Mesenchymal stem cell (in vitro differentiated cells and primary cell): Measurements from ENCODE around the gene INPP5F.

Experiments used
- DNase-seq: peaks from one replicate; pipeline ENCODE4 v3.0.0-alpha.2; 2013
- H2AFZ ChIP-seq: one replicate; pipeline ENCODE4 v1.6.1; 2013; ENCODE audit warnings: low read depth, mild to moderate bottlenecking, control low read depth, inconsistent platforms, low read length, moderate library complexity
- H2AK5ac ChIP-seq: 2 replicates; pipeline ENCODE4 v1.6.1; 2013; ENCODE audit warnings: low read length, moderate library complexity, mild to moderate bottlenecking, inconsistent platforms; ENCODE audit not compliant: severe bottlenecking
- H2BK120ac ChIP-seq: one replicate; pipeline ENCODE4 v1.6.1; 2013; ENCODE audit warnings: low read depth, mild to moderate bottlenecking, inconsistent platforms, low read length, moderate library complexity
- H2BK12ac ChIP-seq, 2 experiments: one replicate each; pipeline ENCODE4 v1.6.1; 2013; ENCODE audit warnings: inconsistent platforms in 2 of 2, low read length in 2 of 2, mild to moderate bottlenecking in 2 of 2, moderate library complexity in 2 of 2, control low read depth in 1 of 2
- H2BK15ac ChIP-seq: one replicate; pipeline ENCODE4 v1.6.1; 2013; ENCODE audit warnings: mild to moderate bottlenecking, low read depth, inconsistent platforms; ENCODE audit not compliant: poor library complexity, severe bottlenecking
- H2BK5ac ChIP-seq: 2 replicates; pipeline ENCODE4 v1.6.1; 2013; ENCODE audit warnings: low read depth, mild to moderate bottlenecking, low read length, control low read depth, inconsistent platforms; ENCODE audit not compliant: poor library complexity, severe bottlenecking
- H3K14ac ChIP-seq, 2 experiments: one replicate each; pipeline ENCODE4 v1.6.1; 2013; ENCODE audit warnings: inconsistent platforms in 2 of 2, low read length in 2 of 2, control low read depth in 1 of 2, mild to moderate bottlenecking in 1 of 2, moderate library complexity in 1 of 2
- H3K18ac ChIP-seq, 2 experiments: one replicate each; pipeline ENCODE4 v1.6.1; 2013; ENCODE audit warnings: inconsistent platforms in 2 of 2, low read length in 2 of 2, control low read depth in 1 of 2, low read depth in 1 of 2, mild to moderate bottlenecking in 1 of 2
- H3K23ac ChIP-seq, 2 experiments: one replicate each; pipeline ENCODE4 v1.6.1; 2013; ENCODE audit warnings: inconsistent platforms in 2 of 2, low read length in 2 of 2, mild to moderate bottlenecking in 2 of 2, moderate library complexity in 2 of 2, control low read depth in 1 of 2
- H3K27ac ChIP-seq: 2 replicates; pipeline ENCODE4 v1.5.1; 2013; ENCODE audit warnings: mild to moderate bottlenecking, moderate library complexity, low read length, control low read depth, inconsistent platforms; ENCODE audit not compliant: poor library complexity, severe bottlenecking
- H3K27me3 ChIP-seq, 2 experiments: 2 replicates each; pipeline versions ENCODE4 v1.6.1 to v1.7.0; 2013; ENCODE audit warnings: low read length in 2 of 2, mild to moderate bottlenecking in 2 of 2, moderate library complexity in 2 of 2, control low read depth in 1 of 2, inconsistent platforms in 1 of 2; ENCODE audit not compliant: control insufficient read depth in 1 of 2, insufficient read depth in 1 of 2
- H3K36me3 ChIP-seq, 2 experiments: 2 replicates each; pipeline versions ENCODE4 v1.6.1 to v1.7.0; 2013; ENCODE audit warnings: low read length in 2 of 2, control low read depth in 1 of 2, inconsistent platforms in 1 of 2, low read depth in 1 of 2, mild to moderate bottlenecking in 1 of 2; ENCODE audit not compliant: insufficient read depth in 2 of 2, control insufficient read depth in 1 of 2
- H3K4ac ChIP-seq, 2 experiments: one replicate each; pipeline ENCODE4 v1.6.1; 2013; ENCODE audit warnings: inconsistent platforms in 2 of 2, low read length in 2 of 2, mild to moderate bottlenecking in 2 of 2, moderate library complexity in 2 of 2, control low read depth in 1 of 2, low read depth in 1 of 2
- H3K4me1 ChIP-seq: 2 replicates; pipeline ENCODE4 v1.6.1; 2013; ENCODE audit warnings: low read depth, low read length, control low read depth; ENCODE audit not compliant: control insufficient read depth, insufficient read depth
- H3K4me2 ChIP-seq: 2 replicates; pipeline ENCODE4 v1.6.1; 2013; ENCODE audit warnings: low read length, mild to moderate bottlenecking, inconsistent platforms; ENCODE audit not compliant: poor library complexity, severe bottlenecking
- H3K4me3 ChIP-seq, 2 experiments: 2 replicates each; pipeline versions ENCODE4 v1.5.1 to v1.7.0; 2013; ENCODE audit warnings: low read length in 2 of 2, mild to moderate bottlenecking in 2 of 2, control low read depth in 1 of 2, low read depth in 1 of 2; ENCODE audit not compliant: insufficient read depth in 1 of 2
- H3K79me1 ChIP-seq: replicated peaks from 2 replicates; pipeline ENCODE4 v1.6.1; 2013; ENCODE audit warnings: mild to moderate bottlenecking, control low read depth, low read length, inconsistent platforms; ENCODE audit not compliant: poor library complexity, severe bottlenecking
- H3K9ac ChIP-seq: 2 replicates; pipeline ENCODE4 v1.7.0; 2013; ENCODE audit warnings: mild to moderate bottlenecking, low read length, moderate library complexity
- H3K9me3 ChIP-seq: 2 replicates; pipeline ENCODE4 v1.7.0; 2013; ENCODE audit warnings: mild to moderate bottlenecking, low read length; ENCODE audit not compliant: control insufficient read depth
- H4K8ac ChIP-seq: one replicate; pipeline ENCODE4 v1.6.1; 2013; ENCODE audit warnings: inconsistent platforms, mild to moderate bottlenecking, low read length, moderate library complexity
- H4K91ac ChIP-seq: one replicate; pipeline ENCODE4 v1.6.1; 2013; ENCODE audit warnings: mild to moderate bottlenecking, low read length, inconsistent platforms
- WGBS: methylation state at CpG from one replicate; pipeline ENCODE4 v1.1.7; 2013; ENCODE audit warnings: mixed read lengths; 5-methylcytosine and 5-hydroxymethylcytosine counted together

Gene INPP5F

GRCh38 chr10:119860866-119861607 is 135.2 kb downstream of the INPP5F start:
- Histone ChIP-seq H3K36me3 (peaks cover 0 to 26% of the 10 kb centered on the region in 2 experiments), H2BK15ac (no peak overlapping the region), H3K9me3 (no peaks in the 10 kb centered on the region), H3K4me2 (no peak overlapping the region), H2BK5ac (no peak overlapping the region), H3K18ac (no peak overlapping the region), H3K4me1 (peaks cover 1% of the 10 kb centered on the region), H2BK120ac (no peak overlapping the region), H3K27me3 (no peaks in the 10 kb centered on the region), H3K14ac (no peak overlapping the region), H4K91ac (no peak overlapping the region), H2BK12ac (no peak overlapping the region), H2AK5ac (no peak overlapping the region), H3K4ac (no peak overlapping the region), H3K23ac (no peak overlapping the region), H3K27ac (no peak overlapping the region), H3K79me1 (peaks cover 3% of the 10 kb centered on the region), H2AFZ (no peak overlapping the region), H3K4me3 (no peak overlapping the region), H3K9ac (peak overlapping the region; percentile 0), H4K8ac (no peak overlapping the region)
- no peak for DNase-seq
- WGBS: 50% methylated on average over 2 of the region's 7 CpGs

- Histone ChIP-seq H3K27ac (no peak overlapping the region), H3K79me1 (peaks cover 3% of the 10 kb centered on the region), H3K18ac (no peak overlapping the region), H4K8ac (no peak overlapping the region), H2AFZ (no peak overlapping the region), H2AK5ac (no peak overlapping the region), H3K9me3 (no peaks in the 10 kb centered on the region), H2BK5ac (no peak overlapping the region), H2BK15ac (no peak overlapping the region), H3K9ac (no peak overlapping the region), H3K4me3 (no peak overlapping the region), H4K91ac (no peak overlapping the region), H3K23ac (no peak overlapping the region), H3K36me3 (peaks cover 0 to 12% of the 10 kb centered on the region in 2 experiments), H3K27me3 (no peaks in the 10 kb centered on the region), H3K4me2 (no peak overlapping the region), H3K4me1 (peaks cover 1% of the 10 kb centered on the region), H3K4ac (no peak overlapping the region), H3K14ac (no peak overlapping the region), H2BK120ac (no peak overlapping the region), H2BK12ac (no peak overlapping the region)
- no peak for DNase-seq
- no CpG with 5 or more reads among the region's 1 CpG for WGBS
Measured at GRCh38 chr10:119862524-119862923, 136.7 kb downstream of the INPP5F start.

- Histone ChIP-seq H3K36me3 (peaks cover 0 to 3% of the 10 kb centered on the region in 2 experiments), H3K23ac (no peak overlapping the region), H4K91ac (no peak overlapping the region)
Measured at GRCh38 chr10:119863951-119864565, 138.2 kb downstream of the INPP5F start.

GRCh38 chr10:119865699-119866240 is 139.9 kb downstream of the INPP5F start:
- DNase-seq: no peak
- no peak overlapping the region for H2AK5ac ChIP-seq
- WGBS: 91% methylated on average over 6 of the region's 6 CpGs
- H2BK120ac ChIP-seq: no peak overlapping the region
- no peak overlapping the region for H4K91ac ChIP-seq
- H3K4me1 ChIP-seq: peaks cover 1% of the 10 kb centered on the region
- no peak overlapping the region for H3K4ac ChIP-seq
- H3K4me2 ChIP-seq: no peak overlapping the region
- H2BK15ac ChIP-seq: no peak overlapping the region
- H3K9me3 ChIP-seq: no peaks in the 10 kb centered on the region
- H3K18ac ChIP-seq: no peak overlapping the region
- H3K79me1 ChIP-seq: peaks cover 1% of the 10 kb centered on the region
- no peak overlapping the region for H3K4me3 ChIP-seq
- no peak overlapping the region for H3K9ac ChIP-seq
- no peak overlapping the region for H4K8ac ChIP-seq
- no peak overlapping the region for H3K14ac ChIP-seq
- H3K27ac ChIP-seq: no peak overlapping the region
- no peak overlapping the region for H2BK12ac ChIP-seq
- no peaks in the 10 kb centered on the region for H3K27me3 ChIP-seq
- no peak overlapping the region for H2AFZ ChIP-seq
- no peak overlapping the region for H2BK5ac ChIP-seq
- peaks cover 0 to 3% of the 10 kb centered on the region in 2 experiments for H3K36me3 ChIP-seq
- H3K23ac ChIP-seq: no peak overlapping the region

More at GRCh38 chr10:119863951-119864565, 138.2 kb downstream of the INPP5F start:
- Histone ChIP-seq H3K18ac (no peak overlapping the region), H3K4me3 (no peak overlapping the region), H3K27ac (no peak overlapping the region), H3K4ac (no peak overlapping the region), H2AFZ (no peak overlapping the region), H3K79me1 (peaks cover 3% of the 10 kb centered on the region), H2BK12ac (no peak overlapping the region), H3K4me2 (no peak overlapping the region), H3K27me3 (no peaks in the 10 kb centered on the region), H3K4me1 (peaks cover 1% of the 10 kb centered on the region), H2BK120ac (no peak overlapping the region), H2BK15ac (no peak overlapping the region), H2AK5ac (no peak overlapping the region), H3K14ac (no peak overlapping the region), H3K9me3 (no peaks in the 10 kb centered on the region), H2BK5ac (no peak overlapping the region), H3K9ac (no peak overlapping the region), H4K8ac (no peak overlapping the region)
- WGBS: 92% methylated on average over 2 of the region's 4 CpGs
- DNase-seq: no peak
